ENCODE data around the gene AURKA. TPM values are rescaled to one million over a fixed set of nuclear protein-coding genes. Genes with fewer than 3 reads are reported as not detected.

Gene AURKA
- total and polyA plus RNA-seq, 12 donors, result 1.1 to 56.6 (median 3.1) TPM

DNA sequence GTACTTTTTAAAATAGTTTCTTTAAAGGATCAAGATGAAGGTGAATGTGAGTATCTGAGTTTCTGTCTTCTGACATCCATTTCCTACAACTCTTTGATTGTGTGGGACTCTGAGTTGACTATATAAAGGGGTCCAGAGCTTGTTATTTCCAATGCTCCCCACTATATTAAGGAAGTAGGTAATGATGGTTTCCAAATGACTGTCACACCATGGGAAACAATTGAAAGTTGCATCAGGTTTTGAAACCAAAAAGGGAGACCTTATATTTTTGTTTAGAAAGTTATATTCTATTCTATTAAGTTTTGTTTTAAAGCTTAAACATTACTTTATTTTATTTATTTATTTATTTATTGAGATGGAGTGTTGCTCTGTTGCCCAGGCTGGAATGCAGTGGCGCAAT is 31.2 kb upstream of the AURKA start:
- peaks cover 0 to 4% of the 10 kb centered on the region in 2 donors for H3K4me1 ChIP-seq (replicated peaks in 1 of 2)
- peak overlapping the region in 1 of 5 donors; percentile 42 for H3K27ac ChIP-seq
- H3K4me3 ChIP-seq, result no peak overlapping the region
- WGBS, 4 donors, result 88 to 100% (median 100%) methylated on average over 1 of the region's 1 CpG
- no peaks in the 10 kb centered on the region for H3K9me3 ChIP-seq (replicated peaks in 1 of 3)
- intact Hi-C loops (cut with DNase I), result no loop called here
- DNase-seq, result no peak
- no peaks in the 10 kb centered on the region for H3K27me3 ChIP-seq
- H3K36me3 ChIP-seq (replicated peaks in 1 of 2), result no peaks in the 10 kb centered on the region
- TF ChIP-seq, protein P1, sequence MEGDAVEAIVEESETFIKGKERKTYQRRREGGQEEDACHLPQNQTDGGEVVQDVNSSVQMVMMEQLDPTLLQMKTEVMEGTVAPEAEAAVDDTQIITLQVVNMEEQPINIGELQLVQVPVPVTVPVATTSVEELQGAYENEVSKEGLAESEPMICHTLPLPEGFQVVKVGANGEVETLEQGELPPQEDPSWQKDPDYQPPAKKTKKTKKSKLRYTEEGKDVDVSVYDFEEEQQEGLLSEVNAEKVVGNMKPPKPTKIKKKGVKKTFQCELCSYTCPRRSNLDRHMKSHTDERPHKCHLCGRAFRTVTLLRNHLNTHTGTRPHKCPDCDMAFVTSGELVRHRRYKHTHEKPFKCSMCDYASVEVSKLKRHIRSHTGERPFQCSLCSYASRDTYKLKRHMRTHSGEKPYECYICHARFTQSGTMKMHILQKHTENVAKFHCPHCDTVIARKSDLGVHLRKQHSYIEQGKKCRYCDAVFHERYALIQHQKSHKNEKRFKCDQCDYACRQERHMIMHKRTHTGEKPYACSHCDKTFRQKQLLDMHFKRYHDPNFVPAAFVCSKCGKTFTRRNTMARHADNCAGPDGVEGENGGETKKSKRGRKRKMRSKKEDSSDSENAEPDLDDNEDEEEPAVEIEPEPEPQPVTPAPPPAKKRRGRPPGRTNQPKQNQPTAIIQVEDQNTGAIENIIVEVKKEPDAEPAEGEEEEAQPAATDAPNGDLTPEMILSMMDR (IDR thresholded peaks at IDR 0.05), result no peak
- no peak for TF ChIP-seq POLR2A (IDR thresholded peaks at IDR 0.05)

GRCh38 chr20:56422824-56423189 is 30.8 kb upstream of the AURKA start:
- Histone ChIP-seq H3K27me3 (no peaks in the 10 kb centered on the region), H3K9me3 (replicated peaks in 1 of 3) (no peaks in the 10 kb centered on the region), H3K36me3 (replicated peaks in 1 of 2) (no peaks in the 10 kb centered on the region), H3K4me3 (no peak overlapping the region), H3K4me1 (replicated peaks in 1 of 2) (peaks cover 0 to 4% of the 10 kb centered on the region in 2 donors), H3K27ac (peak overlapping the region in 1 of 5 donors; percentile 42)
- DNase-seq, result peak in 2 of 7 donors; percentile 10 to 36
- intact Hi-C loops (cut with DNase I), result no loop called here
- 54 to 73% (median 63%) methylated on average over 4 of the region's 4 CpGs for WGBS, 4 donors
- TF ChIP-seq POLR2A (IDR thresholded peaks at IDR 0.05), result no peak
- TF ChIP-seq, protein P1 (IDR thresholded peaks at IDR 0.05), result no peak

DNA sequence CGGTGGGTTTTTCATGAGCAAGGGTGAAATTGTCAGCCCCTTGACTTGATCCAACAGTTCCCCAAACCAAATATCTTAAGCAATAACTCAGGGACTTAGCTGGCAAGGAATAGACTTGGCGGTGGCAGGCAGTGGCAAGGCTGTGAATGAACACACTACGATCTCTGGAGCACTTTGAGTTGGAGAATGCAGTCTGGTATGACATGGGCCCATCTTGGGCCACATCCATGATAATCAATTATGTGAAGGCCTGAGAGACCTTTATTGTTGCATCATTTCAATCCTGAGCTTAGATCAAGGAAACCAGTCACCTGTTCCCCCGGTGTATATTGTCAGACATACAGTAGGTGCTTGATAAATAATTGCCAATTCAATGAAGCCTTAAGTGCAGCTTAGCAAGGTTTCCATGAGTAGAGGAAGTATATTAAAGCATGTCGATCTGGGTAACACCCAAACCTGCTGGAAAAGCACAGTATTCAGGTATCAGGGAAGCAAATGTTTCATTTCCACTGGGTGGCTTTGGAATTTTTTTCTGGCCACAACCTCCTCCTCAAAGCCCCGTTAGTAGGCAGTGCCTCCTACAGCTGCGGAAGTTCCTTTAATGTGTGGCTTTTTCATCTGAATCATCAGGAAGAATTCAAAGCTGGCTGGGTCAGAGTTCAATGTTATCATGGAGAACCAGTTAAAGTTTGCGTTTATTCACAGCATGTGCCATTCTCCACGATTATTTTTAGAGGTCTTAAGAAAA is 30.2 kb upstream of the AURKA start:
- Histone ChIP-seq H3K9me3 (replicated peaks in 1 of 3) (no peaks in the 10 kb centered on the region), H3K4me1 (replicated peaks in 1 of 2) (peaks cover 0 to 4% of the 10 kb centered on the region in 2 donors), H3K27me3 (no peaks in the 10 kb centered on the region), H3K27ac (peak overlapping the region in 1 of 5 donors; percentile 18), H3K36me3 (replicated peaks in 1 of 2) (no peaks in the 10 kb centered on the region), H3K4me3 (no peak overlapping the region)
- intact Hi-C loops (cut with DNase I), result no loop called here
- TF ChIP-seq, protein P1 (IDR thresholded peaks at IDR 0.05), result no peak
- no peak for TF ChIP-seq POLR2A (IDR thresholded peaks at IDR 0.05)
- WGBS, 4 donors, result 43 to 46% (median 45%) methylated on average over 9 of the region's 9 CpGs
- DNase-seq, result peak in 2 of 7 donors; percentile 15 to 29

DNA sequence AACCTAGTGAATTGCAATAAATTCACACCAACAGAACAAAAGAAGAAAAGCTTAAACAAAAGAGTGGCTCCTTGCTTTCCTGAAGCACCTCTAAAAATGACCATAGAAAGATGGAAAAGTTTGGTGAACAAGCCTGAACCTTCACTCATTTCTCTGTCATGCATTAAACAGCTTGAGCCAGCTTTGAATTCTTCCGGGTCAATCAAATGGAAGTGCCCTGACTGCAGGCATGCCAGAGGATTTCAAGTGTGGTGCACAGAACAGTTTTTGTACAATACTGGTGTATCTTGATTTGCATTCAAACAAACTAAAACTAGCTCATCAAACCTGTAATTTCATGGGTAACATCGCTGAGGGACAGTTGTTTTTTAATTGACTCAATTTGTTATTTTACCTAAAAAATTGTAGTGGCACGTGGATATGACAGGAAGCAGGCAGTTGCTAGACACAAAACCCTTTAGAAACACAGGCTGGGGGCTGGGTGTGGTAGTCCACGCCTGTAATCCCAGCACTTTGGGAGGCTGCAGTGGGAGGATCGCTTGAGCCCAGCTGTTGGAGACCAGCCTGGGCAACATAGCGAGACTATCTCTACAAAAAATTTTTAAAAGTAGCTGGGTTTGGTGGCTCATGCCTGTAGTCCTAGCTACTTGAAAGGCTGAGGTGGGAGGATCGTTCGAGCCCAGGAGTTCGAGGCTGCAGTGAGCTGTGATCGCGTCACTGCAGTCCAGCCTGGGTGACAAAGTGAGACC is 29.1 kb upstream of the AURKA start:
- H3K4me1 ChIP-seq (replicated peaks in 1 of 2), result peaks cover 0 to 4% of the 10 kb centered on the region in 2 donors

More for the DNA sequence above, 29.1 kb upstream of the AURKA start:
- intact Hi-C loops (cut with DNase I), result no loop called here
- H3K27me3 ChIP-seq, result no peaks in the 10 kb centered on the region
- H3K36me3 ChIP-seq (replicated peaks in 1 of 2), result no peaks in the 10 kb centered on the region
- no peaks in the 10 kb centered on the region for H3K9me3 ChIP-seq (replicated peaks in 1 of 3)
- TF ChIP-seq POLR2A (IDR thresholded peaks at IDR 0.05), result no peak
- TF ChIP-seq, protein P1 (IDR thresholded peaks at IDR 0.05), result no peak
- DNase-seq, result peak in 2 of 7 donors; percentile 6 to 24
- H3K27ac ChIP-seq, result no peak overlapping the region
- no peak overlapping the region for H3K4me3 ChIP-seq
- 78 to 85% (median 81%) methylated on average over 11 of the region's 11 CpGs for WGBS, 4 donors

Measured in adrenal gland (tissue), 12 donors.